Measurements from ENCODE around the gene MCRS1.
"Not testable (repeated sequence)": the region's sequence is repeated elsewhere in the genome, so short reads cannot be mapped to it uniquely, and the experiment has no call there.

MCRS1 gene

GRCh38 chr12:49541140-49541861 lies 26.6 kb downstream of the MCRS1 start:
- DNase-seq (ENCODE audit: low spot score), result no peak

- no peak for DNase-seq (ENCODE audit: low spot score)
Measured at GRCh38 chr12:49540229-49541139, 27.5 kb downstream of the MCRS1 start.

- no peak for DNase-seq (ENCODE audit: low spot score)
Measured at GRCh38 chr12:49539406-49540228, 28.3 kb downstream of the MCRS1 start.

GRCh38 chr12:49538510-49539403 lies 29.2 kb downstream of the MCRS1 start, which contains the start of gene KCNH3:
Gene KCNH3 (plus strand): TSS chr12:49539030. CDS start chr12:49539417, 387 bp downstream.
- peak; percentile 73 for DNase-seq (ENCODE audit: low spot score)

- DNase-seq (ENCODE audit: low spot score), result no peak
Measured at GRCh38 chr12:49537752-49538509, 30.0 kb downstream of the MCRS1 start.

- DNase-seq (ENCODE audit: low spot score), result no peak
Measured at GRCh38 chr12:49537231-49537751, 30.7 kb downstream of the MCRS1 start.

GRCh38 chr12:49536526-49537071 lies 31.3 kb downstream of the MCRS1 start:
- DNase-seq (ENCODE audit: low spot score), result no peak

- DNase-seq (ENCODE audit: low spot score), result no peak
Measured at GRCh38 chr12:49535921-49536525, 31.9 kb downstream of the MCRS1 start.

- DNase-seq (ENCODE audit: low spot score), result no peak
Measured at GRCh38 chr12:49534731-49535278, 33.1 kb downstream of the MCRS1 start.

- DNase-seq (ENCODE audit: low spot score), result not testable (repeated sequence)
Measured at GRCh38 chr12:49534122-49534521, 33.8 kb downstream of the MCRS1 start.

GRCh38 chr12:49533331-49533730 lies 34.6 kb downstream of the MCRS1 start:
- DNase-seq (ENCODE audit: low spot score), result peak; percentile 55

GRCh38 chr12:49531745-49532144 lies 36.2 kb downstream of the MCRS1 start:
- no peak for DNase-seq (ENCODE audit: low spot score)

GRCh38 chr12:49529414-49529813 lies 38.5 kb downstream of the MCRS1 start:
- DNase-seq (ENCODE audit: low spot score), result no peak

GRCh38 chr12:49527361-49528130 lies 40.4 kb downstream of the MCRS1 start:
- no peak for DNase-seq (ENCODE audit: low spot score)

GRCh38 chr12:49525942-49526341 lies 42.0 kb downstream of the MCRS1 start:
- no peak for DNase-seq (ENCODE audit: low spot score)

GRCh38 chr12:49524660-49525324 lies 43.1 kb downstream of the MCRS1 start:
- no peak for DNase-seq (ENCODE audit: low spot score)

GRCh38 chr12:49521389-49521788 lies 46.6 kb downstream of the MCRS1 start:
- DNase-seq (ENCODE audit: low spot score), result no peak

- DNase-seq (ENCODE audit: low spot score), result no peak
Measured at GRCh38 chr12:49519574-49519936, 48.4 kb downstream of the MCRS1 start.

Data from cerebellar cortex (tissue), 1 donor.